IMR-90 (cell line): ENCODE measurements around the gene KDM4E. TPM values are rescaled to one million over a fixed set of nuclear protein-coding genes. Genes with fewer than 3 reads are reported as not detected.

ENCODE experiments used
- ATAC-seq: fragments of 200-7000 bp; cut with Tn5 transposase; 2 replicates; pipeline ENCODE4 v1.9.1; 2020; ENCODE audit warnings: low read depth, mild to moderate bottlenecking, moderate library complexity
- BruUV-seq: library from RNA; stranded (reverse); fragments of 400-500 nt; replicated peaks from 2 replicates; lab custom pipeline; 2021; lab: Mats Ljungman, UMichigan
- CTCF ChIA-PET: fragments of 300-600 bp; formaldehyde crosslinking; extraction: SDS; loops from one replicate; lab custom pipeline; 2021; ENCODE audit warnings: antibody characterized with exemption; lab: Yijun Ruan, JAX
- POLR2A ChIA-PET: fragments of 300-600 bp; sonication (Branson Sonifier 250); formaldehyde crosslinking; loops from one replicate; lab custom pipeline; 2022; ENCODE audit warnings: antibody characterized with exemption; ENCODE audit not compliant: unreplicated experiment; lab: Charles Lee
- DNase-seq: peaks from one replicate; pipeline ENCODE4 v3.0.0; 2013
- H2AFZ ChIP-seq: replicated peaks from 2 replicates; pipeline ENCODE3; 2013; ENCODE audit warnings: low read length, mild to moderate bottlenecking; ENCODE audit not compliant: poor library complexity
- H2AK5ac ChIP-seq: 2 replicates; pipeline ENCODE4 v1.6.1; 2013; ENCODE audit warnings: low read depth, low read length, inconsistent platforms
- H2AK9ac ChIP-seq: replicated peaks from 2 replicates; pipeline ENCODE3; 2013; ENCODE audit warnings: mild to moderate bottlenecking, low read depth, low read length, moderate library complexity; ENCODE audit not compliant: poor library complexity
- H2BK120ac ChIP-seq: 2 replicates; pipeline ENCODE4 v1.6.1; 2013; ENCODE audit warnings: low read depth, low read length, inconsistent platforms
- H2BK15ac ChIP-seq: 3 replicates; pipeline ENCODE4 v1.6.1; 2013; ENCODE audit warnings: low read depth, low read length, inconsistent platforms
- H2BK20ac ChIP-seq: 2 replicates; pipeline ENCODE4 v1.6.1; 2013; ENCODE audit warnings: low read depth, mild to moderate bottlenecking, inconsistent platforms, low read length, moderate library complexity
- H2BK5ac ChIP-seq: 2 replicates; pipeline ENCODE4 v1.6.1; 2013; ENCODE audit warnings: mild to moderate bottlenecking, low read depth, low read length, inconsistent platforms; ENCODE audit not compliant: poor library complexity, severe bottlenecking
- H3K14ac ChIP-seq: replicated peaks from 2 replicates; pipeline ENCODE4 v1.6.1; 2013; ENCODE audit warnings: low read depth, low read length, inconsistent platforms
- H3K18ac ChIP-seq: 2 replicates; pipeline ENCODE4 v1.6.1; 2013; ENCODE audit warnings: low read depth, low read length, control low read depth
- H3K23ac ChIP-seq: 2 replicates; pipeline ENCODE4 v1.6.1; 2013; ENCODE audit warnings: low read depth, low read length, inconsistent platforms
- H3K27ac ChIP-seq: 2 replicates; pipeline ENCODE4 v1.5.1; 2013; ENCODE audit warnings: mild to moderate bottlenecking, control low read depth, low read length; ENCODE audit not compliant: insufficient read depth
- H3K27me3 ChIP-seq: 2 replicates; pipeline ENCODE4 v1.6.1; 2013; ENCODE audit warnings: low read length; ENCODE audit not compliant: control insufficient read depth, insufficient read depth
- H3K36me3 ChIP-seq: 2 replicates; pipeline ENCODE4 v1.6.1; 2013; ENCODE audit warnings: low read length, mixed read lengths; ENCODE audit not compliant: control insufficient read depth, insufficient read depth
- H3K4ac ChIP-seq: 2 replicates; pipeline ENCODE4 v1.6.1; 2013; ENCODE audit warnings: low read depth, low read length, inconsistent platforms
- H3K4me1 ChIP-seq: 2 replicates; pipeline ENCODE4 v1.6.1; 2013; ENCODE audit warnings: low read length, mixed read lengths; ENCODE audit not compliant: control insufficient read depth, insufficient read depth
- H3K4me2 ChIP-seq: 2 replicates; pipeline ENCODE4 v1.6.1; 2013; ENCODE audit warnings: low read depth, mild to moderate bottlenecking, control low read depth, low read length, moderate library complexity
- H3K4me3 ChIP-seq: 2 replicates; pipeline ENCODE4 v1.5.1; 2013; ENCODE audit warnings: low read depth, mild to moderate bottlenecking, control low read depth, low read length, moderate library complexity; ENCODE audit not compliant: insufficient read depth
- H3K56ac ChIP-seq: 2 replicates; pipeline ENCODE4 v1.6.1; 2013; ENCODE audit warnings: low read length, inconsistent platforms; ENCODE audit not compliant: insufficient read depth; ENCODE audit errors: extremely low read depth
- H3K79me1 ChIP-seq, 2 experiments: 2 replicates each; pipeline ENCODE4 v1.6.1; 2013; ENCODE audit warnings: low read length in 2 of 2, inconsistent platforms in 1 of 2, low read depth in 1 of 2
- H3K9ac ChIP-seq: 2 replicates; pipeline ENCODE4 v1.6.1; 2013; ENCODE audit warnings: low read depth, low read length, control low read depth
- H3K9me1 ChIP-seq: 2 replicates; pipeline ENCODE4 v1.6.1; 2013; ENCODE audit warnings: low read length, inconsistent platforms; ENCODE audit not compliant: insufficient read depth
- H3K9me3 ChIP-seq: 2 replicates; pipeline ENCODE4 v1.6.1; 2013; ENCODE audit warnings: low read length; ENCODE audit not compliant: control insufficient read depth, insufficient read depth
- H4K20me1 ChIP-seq: 2 replicates; pipeline ENCODE4 v1.6.1; 2013; ENCODE audit warnings: low read length, inconsistent platforms; ENCODE audit not compliant: insufficient read depth
- H4K5ac ChIP-seq: 2 replicates; pipeline ENCODE4 v1.6.1; 2013; ENCODE audit warnings: mild to moderate bottlenecking, low read depth, low read length, control low read depth
- H4K8ac ChIP-seq, 2 experiments: 2 replicates each; pipeline ENCODE4 v1.6.1; 2013; ENCODE audit warnings: low read depth in 2 of 2, low read length in 2 of 2, control low read depth in 1 of 2, inconsistent platforms in 1 of 2
- H4K91ac ChIP-seq: 2 replicates; pipeline ENCODE4 v1.6.1; 2013; ENCODE audit warnings: low read depth, low read length, inconsistent platforms; ENCODE audit not compliant: insufficient read depth
- BHLHE40 ChIP-seq: fragments of 150-350 bp; IDR thresholded peaks from 2 replicates; pipeline ENCODE4 v1.6.1; 2016; ENCODE audit warnings: mild to moderate bottlenecking, low read depth, low read length
- CEBPB ChIP-seq: IDR thresholded peaks from 2 replicates; pipeline ENCODE4 v1.6.1; 2012; ENCODE audit warnings: low read depth, low read length, improper control_type of control experiment
- CHD1 ChIP-seq: IDR thresholded peaks from 2 replicates; pipeline ENCODE4 v1.6.1; 2012; ENCODE audit warnings: low read depth, low read length, improper control_type of control experiment
- CTCF ChIP-seq: conservative IDR thresholded peaks from 2 replicates; pipeline ENCODE4 v1.5.1; 2012; ENCODE audit warnings: mild to moderate bottlenecking, low read depth, low read length, improper control_type of control experiment
- ELK1 ChIP-seq: fragments of 150-350 bp; IDR thresholded peaks from 2 replicates; pipeline ENCODE4 v1.6.1; 2016; ENCODE audit warnings: low read depth, mild to moderate bottlenecking, low read length, moderate library complexity, borderline replicate concordance
- FOS ChIP-seq: fragments of 150-350 bp; IDR thresholded peaks from 2 replicates; pipeline ENCODE4 v1.6.1; 2016; ENCODE audit warnings: low read depth, low read length
- MAFK ChIP-seq: IDR thresholded peaks from 2 replicates; pipeline ENCODE4 v1.6.1; 2012; ENCODE audit warnings: low read depth, low read length, improper control_type of control experiment
- MAZ ChIP-seq: IDR thresholded peaks from 2 replicates; pipeline ENCODE4 v1.6.1; 2012; ENCODE audit warnings: low read depth, mild to moderate bottlenecking, low read length, improper control_type of control experiment, moderate library complexity, borderline replicate concordance
- MXI1 ChIP-seq: IDR thresholded peaks from 2 replicates; pipeline ENCODE4 v1.6.1; 2012; ENCODE audit warnings: low read depth, mild to moderate bottlenecking, low read length, moderate library complexity, borderline replicate concordance
- NFE2L2 ChIP-seq: fragments of 150-350 bp; IDR thresholded peaks from 2 replicates; pipeline ENCODE4 v1.6.1; 2016; ENCODE audit warnings: low read depth, mild to moderate bottlenecking, low read length
- POLR2A ChIP-seq: IDR thresholded peaks from 2 replicates; pipeline ENCODE4 v1.6.1; 2012; ENCODE audit warnings: mild to moderate bottlenecking, low read depth, low read length
- RAD21 ChIP-seq: IDR thresholded peaks from 2 replicates; pipeline ENCODE4 v1.6.1; 2012; ENCODE audit warnings: low read length, improper control_type of control experiment
- RCOR1 ChIP-seq: IDR thresholded peaks from 2 replicates; pipeline ENCODE4 v1.6.1; 2012; ENCODE audit warnings: mild to moderate bottlenecking, low read length, improper control_type of control experiment; ENCODE audit not compliant: insufficient replicate concordance
- RFX5 ChIP-seq: IDR thresholded peaks from 2 replicates; pipeline ENCODE4 v1.8.0; 2012; ENCODE audit warnings: low read depth, mild to moderate bottlenecking, low read length, moderate library complexity
- SMC3 ChIP-seq: fragments of 150-350 bp; IDR thresholded peaks from 2 replicates; pipeline ENCODE4 v1.6.1; 2016; ENCODE audit warnings: low read depth, mild to moderate bottlenecking, antibody characterized with exemption, low read length, moderate library complexity
- USF2 ChIP-seq: fragments of 150-350 bp; IDR thresholded peaks from 2 replicates; pipeline ENCODE4 v1.6.1; 2017; ENCODE audit warnings: mild to moderate bottlenecking, antibody characterized with exemption, low read length, low read depth
- WGBS, 2 experiments: methylation state at CpG; one replicate each; pipeline versions ENCODE4 v1.1.5 to v1.1.7; 2013; ENCODE audit warnings: missing lambda C conversion rate in 2 of 2; ENCODE audit not compliant: insufficient read length in 1 of 2; ENCODE audit errors: extremely low coverage in 2 of 2; 5-methylcytosine and 5-hydroxymethylcytosine counted together
- dilution Hi-C: fragments of 300-500 bp; cut with HindIII; formaldehyde crosslinking; loops from one replicate; pipeline ENCODE4 v1.14.3; 2018; ENCODE audit warnings: low sequenced_read_pairs; ENCODE audit not compliant: unreplicated experiment
- in situ Hi-C: fragments of 300-500 bp; cut with MboI; formaldehyde crosslinking; loops from 3 replicates; pipeline ENCODE4 v1.14.3; 2019; ENCODE audit warnings: low sequenced_read_pairs, inconsistent platforms, mixed read lengths
- intact Hi-C: fragments of 100-400 bp; cut with micrococcal nuclease; formaldehyde crosslinking; loops from 2 replicates; pipeline ENCODE4 v1.10.0; 2022
- polyA plus RNA-seq, 3 experiments: library from polyadenylated mRNA; depleted of rRNA; stranded (reverse); fragments of >200 nt; gene quantifications; 2 replicates each; pipeline ENCODE4 v1.2.3, GENCODE V29; 2012; ENCODE audit warnings: low replicate concordance in 1 of 3
- total RNA-seq: library from RNA; depleted of rRNA; stranded (reverse); fragments of >200 nt; gene quantifications from 2 replicates; pipeline ENCODE4 v1.2.3, GENCODE V29; 2012

KDM4E gene
- total and polyA plus RNA-seq, 2 of the 4 experiments (the other 2 are of a cell fraction) = not detected

- Histone ChIP-seq H3K36me3 (no peaks in the 10 kb centered on the region), H2BK5ac (no peak overlapping the region), H2AK9ac (no peak overlapping the region), H3K18ac (no peak overlapping the region), H3K9me1 (0 out of 2 replicates have a peak, but pooled peaks cover 3% of the 10 kb centered on the region), H3K4ac (no peak overlapping the region), H4K91ac (no peak overlapping the region), H3K9ac (no peak overlapping the region), H2AFZ (no peak overlapping the region), H4K20me1 (no peaks in the 10 kb centered on the region), H4K8ac (no peak overlapping the region), H2BK120ac (no peak overlapping the region), H3K4me1 (no peaks in the 10 kb centered on the region), H2AK5ac (no peak overlapping the region), H2BK15ac (no peak overlapping the region), H3K27me3 (peaks cover 18% of the 10 kb centered on the region), H3K79me1 (no peaks in the 10 kb centered on the region), H3K4me2 (no peak overlapping the region), H3K27ac (no peak overlapping the region), H3K9me3 (no peaks in the 10 kb centered on the region), H4K5ac (no peak overlapping the region), H3K4me3 (no peak overlapping the region), H3K23ac (no peak overlapping the region), H3K56ac (no peak overlapping the region), H3K14ac (no peak overlapping the region), H2BK20ac (no peak overlapping the region)
- 78% methylated on average over 3 of the region's 6 CpGs; no CpG with 5 or more reads in 1 of the 2 experiments for WGBS, 2 experiments
- TF ChIP-seq NFE2L2 (no peak), RAD21 (no peak), RCOR1 (no peak), RFX5 (no peak), CEBPB (no peak), FOS (no peak), POLR2A (no peak), CHD1 (no peak), SMC3 (no peak), CTCF (no peak), USF2 (no peak), MAFK (no peak), MXI1 (no peak), MAZ (no peak), ELK1 (no peak), BHLHE40 (no peak)
- DNase-seq = no peak
- in situ Hi-C loops (loop anchor here (25.0 kb wide), 1 partner anchor 1378 kb away; no protein-coding TSS in a partner anchor), dilution Hi-C loops (no loop called here), intact Hi-C loops (no loop called here)
- ATAC-seq = no peak
- no TSS peak for BruUV-seq
- ChIA-PET POLR2A (no interaction called here), CTCF (interaction anchor here (3.7 kb wide), 1 partner anchor 8 kb away, joined by 16 read pairs; the partner anchor contains the start of gene SRSF8)
Measured at GRCh38 chr11:95059046-95059445, 34.0 kb downstream of the KDM4E start.
